ENCODE results near the gene CLEC16A.
"Not testable (repeated sequence)": the region's sequence is repeated elsewhere in the genome, so short reads cannot be mapped to it uniquely, and the experiment has no call there.

The CLEC16A gene

GRCh38 chr16:10939649-10940234 lies 4.6 kb upstream of the CLEC16A start:
- no peak for DNase-seq (ENCODE audit: extremely low read depth in 1 of 2, low read depth in 1 of 2)

- no peak for DNase-seq (ENCODE audit: extremely low read depth in 1 of 2, low read depth in 1 of 2)
Measured at GRCh38 chr16:10940501-10941079, 3.8 kb upstream of the CLEC16A start.

GRCh38 chr16:10941127-10941933 lies 3.0 kb upstream of the CLEC16A start:
- DNase-seq (ENCODE audit: extremely low read depth in 1 of 2, low read depth in 1 of 2): no peak

GRCh38 chr16:10941935-10942351 lies 2.4 kb upstream of the CLEC16A start:
- not testable (repeated sequence) for DNase-seq (ENCODE audit: extremely low read depth in 1 of 2, low read depth in 1 of 2)

GRCh38 chr16:10942352-10943063 lies 1.9 kb upstream of the CLEC16A start, which contains the start of gene DEXI:
TSS of gene DEXI (minus strand) at chr16:10942468. CDS start at chr16:10942005, 463 bp downstream.
- DNase-seq (ENCODE audit: extremely low read depth in 1 of 2, low read depth in 1 of 2): peak; percentile 77 to 94

GRCh38 chr16:10943064-10943353 lies 1.4 kb upstream of the CLEC16A start:
- no peak for DNase-seq (ENCODE audit: extremely low read depth in 1 of 2, low read depth in 1 of 2)

GRCh38 chr16:10945065-10945787 lies 862 bp downstream of the CLEC16A start:
- no peak for DNase-seq (ENCODE audit: extremely low read depth in 1 of 2, low read depth in 1 of 2)

- no peak for DNase-seq (ENCODE audit: extremely low read depth in 1 of 2, low read depth in 1 of 2)
Measured at GRCh38 chr16:10946308-10946707, 1.9 kb downstream of the CLEC16A start.

GRCh38 chr16:10947211-10947787 lies 2.9 kb downstream of the CLEC16A start:
- no peak for DNase-seq (ENCODE audit: extremely low read depth in 1 of 2, low read depth in 1 of 2)

- no peak for DNase-seq (ENCODE audit: extremely low read depth in 1 of 2, low read depth in 1 of 2)
Measured at GRCh38 chr16:10949424-10949970, 5.1 kb downstream of the CLEC16A start.

GRCh38 chr16:10950393-10950792 lies 6.0 kb downstream of the CLEC16A start:
- DNase-seq (ENCODE audit: extremely low read depth in 1 of 2, low read depth in 1 of 2): no peak

GRCh38 chr16:10951026-10951425 lies 6.7 kb downstream of the CLEC16A start:
- DNase-seq (ENCODE audit: extremely low read depth in 1 of 2, low read depth in 1 of 2): no peak

GRCh38 chr16:10954903-10955302 lies 10.5 kb downstream of the CLEC16A start:
- no peak for DNase-seq (ENCODE audit: extremely low read depth in 1 of 2, low read depth in 1 of 2)

GRCh38 chr16:10957771-10958482 lies 13.6 kb downstream of the CLEC16A start:
- no peak for DNase-seq (ENCODE audit: extremely low read depth in 1 of 2, low read depth in 1 of 2)

GRCh38 chr16:10959161-10959560 lies 14.8 kb downstream of the CLEC16A start:
- no peak for DNase-seq (ENCODE audit: extremely low read depth in 1 of 2, low read depth in 1 of 2)

- no peak for DNase-seq (ENCODE audit: extremely low read depth in 1 of 2, low read depth in 1 of 2)
Measured at GRCh38 chr16:10961231-10961630, 16.9 kb downstream of the CLEC16A start.

- DNase-seq (ENCODE audit: extremely low read depth in 1 of 2, low read depth in 1 of 2): peak; percentile 49 to 73
Measured at GRCh38 chr16:10964039-10964890, 19.9 kb downstream of the CLEC16A start.

- no peak for DNase-seq (ENCODE audit: extremely low read depth in 1 of 2, low read depth in 1 of 2)
Measured at GRCh38 chr16:10964891-10965326, 20.5 kb downstream of the CLEC16A start.

Measured in activated CD8-positive, alpha-beta memory T cell treated with anti-CD3 and anti-CD28 coated beads for 1 hour (primary cell).